ENCODE results near the gene WNT7B.

DNA sequence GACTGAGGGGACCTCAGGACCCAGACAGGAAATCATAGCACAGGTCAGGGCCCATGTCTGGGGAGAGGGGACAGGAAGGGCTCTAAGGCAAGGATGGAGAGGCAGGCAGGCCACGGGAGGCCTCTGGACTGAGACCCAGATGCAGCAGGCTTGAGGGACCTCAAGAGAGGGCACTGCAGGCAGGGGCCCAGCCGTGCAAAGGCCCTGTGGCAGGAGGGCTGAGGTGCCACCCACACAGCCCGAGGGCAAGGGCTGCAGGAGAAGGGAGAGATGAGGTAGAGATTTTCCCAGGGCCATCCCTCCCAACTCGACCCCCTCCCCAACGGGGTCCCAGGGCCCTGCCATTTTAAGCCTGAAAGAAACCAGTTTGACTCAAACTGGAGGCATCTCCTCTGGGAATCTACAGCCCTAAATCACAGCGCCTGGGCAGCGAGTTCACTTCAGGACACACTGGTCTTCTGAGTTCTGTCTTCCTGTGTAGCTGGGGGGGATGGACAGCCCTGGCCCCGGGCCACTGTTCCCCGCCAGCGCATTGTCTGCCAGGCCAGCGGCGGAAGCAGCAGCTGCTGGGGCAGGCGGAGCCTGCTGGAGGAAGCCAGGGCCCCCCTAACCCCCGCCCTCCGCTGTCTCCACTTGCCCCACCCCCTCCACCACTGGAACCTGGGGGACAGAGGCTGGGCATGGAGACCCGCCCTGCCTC is 20.3 kb upstream of the WNT7B start:
- no peak for TF ChIP-seq CTCF (IDR thresholded peaks at IDR 0.05)
- no peak for TF ChIP-seq POLR2A (IDR thresholded peaks at IDR 0.05)

All from testis (tissue), 2 donors.